ENCODE results near the gene PRR29.

PRR29 gene

GRCh38 chr17:63988741-63989621 is 9.2 kb upstream of the PRR29 start:
- DNase-seq (ENCODE audit: extremely low read depth, low read depth), result no peak
- TF ChIP-seq CTCF (IDR thresholded peaks at IDR 0.05; ENCODE audit: low read depth, low read length, missing control alignments), result no peak
- H3K4me3 ChIP-seq (replicated peaks; ENCODE audit: low read depth, low read length), result no peak overlapping the region

- H3K4me3 ChIP-seq (replicated peaks; ENCODE audit: low read depth, low read length), result no peak overlapping the region
- TF ChIP-seq CTCF (IDR thresholded peaks at IDR 0.05; ENCODE audit: low read depth, low read length, missing control alignments), result no peak
- DNase-seq (ENCODE audit: extremely low read depth, low read depth), result no peak
Measured at GRCh38 chr17:63989622-63990345, 8.4 kb upstream of the PRR29 start.

GRCh38 chr17:63991611-63992010 is 6.5 kb upstream of the PRR29 start:
- no peak for DNase-seq (ENCODE audit: extremely low read depth, low read depth)
- no peak for TF ChIP-seq CTCF (IDR thresholded peaks at IDR 0.05; ENCODE audit: low read depth, low read length, missing control alignments)
- no peak overlapping the region for H3K4me3 ChIP-seq (replicated peaks; ENCODE audit: low read depth, low read length)

GRCh38 chr17:63993368-63993985 is 4.7 kb upstream of the PRR29 start:
- no peak for TF ChIP-seq CTCF (IDR thresholded peaks at IDR 0.05; ENCODE audit: low read depth, low read length, missing control alignments)
- no peak overlapping the region for H3K4me3 ChIP-seq (replicated peaks; ENCODE audit: low read depth, low read length)
- DNase-seq (ENCODE audit: extremely low read depth, low read depth), result no peak

GRCh38 chr17:63995626-63996025 is 2.5 kb upstream of the PRR29 start:
- no peak for TF ChIP-seq CTCF (IDR thresholded peaks at IDR 0.05; ENCODE audit: low read depth, low read length, missing control alignments)
- H3K4me3 ChIP-seq (replicated peaks; ENCODE audit: low read depth, low read length), result no peak overlapping the region
- DNase-seq (ENCODE audit: extremely low read depth, low read depth), result no peak

GRCh38 chr17:63996430-63997182 is 1.5 kb upstream of the PRR29 start:
- no peak for DNase-seq (ENCODE audit: extremely low read depth, low read depth)
- H3K4me3 ChIP-seq (replicated peaks; ENCODE audit: low read depth, low read length), result no peak overlapping the region
- no peak for TF ChIP-seq CTCF (IDR thresholded peaks at IDR 0.05; ENCODE audit: low read depth, low read length, missing control alignments)

All from HFF-Myc (cell line).